ENCODE results near the gene PPARD.

DNA sequence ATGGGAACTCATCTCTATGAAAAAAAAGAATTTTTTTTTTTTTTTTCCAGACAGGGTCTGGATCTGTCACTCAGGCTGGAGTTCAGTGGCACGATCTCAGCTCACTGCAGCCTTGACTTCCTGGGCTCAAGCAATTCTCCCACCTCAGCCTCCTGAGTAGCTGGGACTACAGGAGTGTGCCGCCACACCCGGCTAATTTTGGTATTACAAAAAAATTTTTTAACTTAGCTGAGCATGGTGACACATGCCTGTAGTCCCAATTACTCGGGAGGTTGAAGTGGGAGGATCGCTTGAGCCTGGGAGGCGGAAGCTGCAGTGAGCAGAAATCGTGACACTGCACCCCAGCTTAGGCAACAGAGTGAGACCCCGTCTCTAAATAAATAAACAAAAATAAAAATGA, 37.2 kb upstream of the PPARD start:
- no peak for TF ChIP-seq CTCF (IDR thresholded peaks at IDR 0.05; ENCODE audit: insufficient read depth, low read length)
- no peak for TF ChIP-seq POLR2AphosphoS5 (IDR thresholded peaks at IDR 0.05; ENCODE audit: low read depth)
- TF ChIP-seq REST (IDR thresholded peaks at IDR 0.05; ENCODE audit: insufficient replicate concordance, low read depth): no peak
- no peak for TF ChIP-seq GABPA (IDR thresholded peaks at IDR 0.05; ENCODE audit: low read depth)
- TF ChIP-seq SPI1 (IDR thresholded peaks at IDR 0.05; ENCODE audit: borderline replicate concordance, low read depth): no peak

Data from HL-60 (cell line).